Peyer's patch (tissue), 4 donors: ENCODE data around the gene PEX6.

Experiments used
- POLR2A ChIP-seq, 2 donors: fragments of 450-650 bp; IDR thresholded peaks; one replicate each; pipeline ENCODE4 v1.5.1; 2017; ENCODE audit warnings: antibody characterized with exemption in 2 of 2, mild to moderate bottlenecking in 2 of 2, moderate library complexity in 2 of 2
- TF ChIP-seq, protein P1 (sequence below), 6 experiments: fragments of 450-650 bp in 4 of 6; fragments of 200-600 bp in 2 of 6; sonication (generic) in 1 of 6; IDR thresholded peaks; one replicate each; pipeline ENCODE4 v1.5.1; 2017 to 2019; ENCODE audit warnings: antibody characterized with exemption in 6 of 6, mild to moderate bottlenecking in 3 of 6, moderate library complexity in 1 of 6

DNA sequence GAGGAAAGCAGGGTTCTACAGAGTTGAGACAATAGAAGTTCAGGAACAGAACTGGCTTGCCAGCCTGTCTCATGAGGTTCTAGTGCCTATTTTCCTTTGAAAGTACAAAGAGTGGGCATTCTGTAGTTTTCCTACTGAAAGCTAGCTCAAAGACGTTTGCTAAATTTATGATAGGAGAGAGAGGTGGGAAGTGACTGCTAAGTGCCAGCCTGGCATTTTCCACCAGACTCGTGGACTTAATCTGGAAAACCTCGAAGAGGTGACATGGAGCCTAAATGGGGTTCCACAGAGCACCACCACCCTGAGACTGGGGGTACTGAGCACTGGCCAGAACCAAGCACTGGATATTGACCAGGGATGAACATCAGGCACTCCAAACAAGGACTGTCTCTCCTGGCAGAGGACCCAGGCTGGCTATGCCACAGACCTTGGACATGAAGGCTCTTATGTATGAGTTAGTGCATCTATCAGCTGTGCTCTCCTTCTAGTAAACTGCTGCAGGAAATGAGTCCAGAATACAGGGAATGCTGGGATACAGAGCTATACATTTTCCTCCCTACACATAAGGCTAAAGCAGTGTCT is 7.1 kb downstream of the PEX6 start:
- TF ChIP-seq, protein P1, sequence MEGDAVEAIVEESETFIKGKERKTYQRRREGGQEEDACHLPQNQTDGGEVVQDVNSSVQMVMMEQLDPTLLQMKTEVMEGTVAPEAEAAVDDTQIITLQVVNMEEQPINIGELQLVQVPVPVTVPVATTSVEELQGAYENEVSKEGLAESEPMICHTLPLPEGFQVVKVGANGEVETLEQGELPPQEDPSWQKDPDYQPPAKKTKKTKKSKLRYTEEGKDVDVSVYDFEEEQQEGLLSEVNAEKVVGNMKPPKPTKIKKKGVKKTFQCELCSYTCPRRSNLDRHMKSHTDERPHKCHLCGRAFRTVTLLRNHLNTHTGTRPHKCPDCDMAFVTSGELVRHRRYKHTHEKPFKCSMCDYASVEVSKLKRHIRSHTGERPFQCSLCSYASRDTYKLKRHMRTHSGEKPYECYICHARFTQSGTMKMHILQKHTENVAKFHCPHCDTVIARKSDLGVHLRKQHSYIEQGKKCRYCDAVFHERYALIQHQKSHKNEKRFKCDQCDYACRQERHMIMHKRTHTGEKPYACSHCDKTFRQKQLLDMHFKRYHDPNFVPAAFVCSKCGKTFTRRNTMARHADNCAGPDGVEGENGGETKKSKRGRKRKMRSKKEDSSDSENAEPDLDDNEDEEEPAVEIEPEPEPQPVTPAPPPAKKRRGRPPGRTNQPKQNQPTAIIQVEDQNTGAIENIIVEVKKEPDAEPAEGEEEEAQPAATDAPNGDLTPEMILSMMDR (IDR thresholded peaks at IDR 0.05): no peak
- TF ChIP-seq POLR2A (IDR thresholded peaks at IDR 0.05): no peak
